GM10248 (cell line): ENCODE data around the gene COQ8A.

Experiments
- CTCF ChIA-PET: fragments of 300-600 bp; sonication (Branson Sonifier 250); formaldehyde crosslinking; extraction: SDS; loops from one replicate; lab custom pipeline; 2021; ENCODE audit warnings: antibody characterized with exemption; lab: Yijun Ruan, JAX
- POLR2A ChIA-PET: fragments of 350-650 bp; sonication (Branson Sonifier 250); formaldehyde crosslinking; extraction: SDS; loops from one replicate; lab custom pipeline; 2020; ENCODE audit warnings: antibody characterized with exemption; lab: Yijun Ruan, JAX
- DNase-seq: peaks from one replicate; pipeline ENCODE4 v3.0.0; 2012; ENCODE audit errors: extremely low spot score
- TF ChIP-seq, protein P1 (sequence below): IDR thresholded peaks from 2 replicates; pipeline ENCODE4 v1.5.1; 2012; ENCODE audit warnings: mild to moderate bottlenecking, low read depth; ENCODE audit errors: extremely low read depth, missing control alignments, control extremely low read depth

The COQ8A gene

DNA sequence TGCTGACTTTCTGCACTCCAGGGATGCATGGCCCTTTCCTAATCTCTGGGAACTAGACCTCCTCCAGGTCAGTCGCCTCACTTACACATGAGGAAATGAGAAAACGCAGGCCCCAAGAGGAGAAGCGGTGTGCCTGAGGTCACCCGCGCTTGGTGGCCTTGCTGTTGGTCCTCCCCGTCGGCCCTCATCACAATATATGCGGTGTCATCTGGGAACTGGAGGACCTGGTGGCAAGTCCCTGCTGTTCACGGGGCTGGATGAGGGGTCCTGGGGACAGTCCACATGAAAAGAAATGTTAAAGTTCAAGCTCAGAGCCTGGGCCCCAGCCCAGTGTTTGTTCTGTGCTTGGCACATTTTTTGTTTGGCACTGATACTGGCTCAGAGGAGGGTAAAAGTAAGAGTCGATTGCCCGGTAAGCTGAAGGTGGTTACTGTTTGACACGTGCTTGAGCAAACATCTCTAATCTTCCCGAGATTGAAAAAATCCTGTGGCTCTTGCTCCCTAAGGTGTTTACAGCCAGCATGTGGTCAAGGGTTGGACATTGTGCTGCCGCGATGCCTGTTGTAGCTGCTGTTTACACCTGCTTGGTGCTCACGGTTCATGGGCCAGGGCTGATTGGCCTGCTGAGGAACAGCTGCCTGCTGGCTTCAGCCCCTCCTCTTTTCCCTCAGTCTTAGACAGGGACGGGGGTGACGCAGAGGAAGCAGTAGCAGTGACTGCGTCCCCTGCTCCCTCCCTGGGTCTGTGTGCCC is 5.2 kb downstream of the COQ8A start:
- DNase-seq: no peak
- TF ChIP-seq, protein P1, sequence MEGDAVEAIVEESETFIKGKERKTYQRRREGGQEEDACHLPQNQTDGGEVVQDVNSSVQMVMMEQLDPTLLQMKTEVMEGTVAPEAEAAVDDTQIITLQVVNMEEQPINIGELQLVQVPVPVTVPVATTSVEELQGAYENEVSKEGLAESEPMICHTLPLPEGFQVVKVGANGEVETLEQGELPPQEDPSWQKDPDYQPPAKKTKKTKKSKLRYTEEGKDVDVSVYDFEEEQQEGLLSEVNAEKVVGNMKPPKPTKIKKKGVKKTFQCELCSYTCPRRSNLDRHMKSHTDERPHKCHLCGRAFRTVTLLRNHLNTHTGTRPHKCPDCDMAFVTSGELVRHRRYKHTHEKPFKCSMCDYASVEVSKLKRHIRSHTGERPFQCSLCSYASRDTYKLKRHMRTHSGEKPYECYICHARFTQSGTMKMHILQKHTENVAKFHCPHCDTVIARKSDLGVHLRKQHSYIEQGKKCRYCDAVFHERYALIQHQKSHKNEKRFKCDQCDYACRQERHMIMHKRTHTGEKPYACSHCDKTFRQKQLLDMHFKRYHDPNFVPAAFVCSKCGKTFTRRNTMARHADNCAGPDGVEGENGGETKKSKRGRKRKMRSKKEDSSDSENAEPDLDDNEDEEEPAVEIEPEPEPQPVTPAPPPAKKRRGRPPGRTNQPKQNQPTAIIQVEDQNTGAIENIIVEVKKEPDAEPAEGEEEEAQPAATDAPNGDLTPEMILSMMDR: no peak
- ChIA-PET CTCF (interaction anchor here (0.9 kb wide), 1 partner anchor 8 kb away, joined by 3 read pairs; no protein-coding TSS in a partner anchor), POLR2A (no interaction called here)

DNA sequence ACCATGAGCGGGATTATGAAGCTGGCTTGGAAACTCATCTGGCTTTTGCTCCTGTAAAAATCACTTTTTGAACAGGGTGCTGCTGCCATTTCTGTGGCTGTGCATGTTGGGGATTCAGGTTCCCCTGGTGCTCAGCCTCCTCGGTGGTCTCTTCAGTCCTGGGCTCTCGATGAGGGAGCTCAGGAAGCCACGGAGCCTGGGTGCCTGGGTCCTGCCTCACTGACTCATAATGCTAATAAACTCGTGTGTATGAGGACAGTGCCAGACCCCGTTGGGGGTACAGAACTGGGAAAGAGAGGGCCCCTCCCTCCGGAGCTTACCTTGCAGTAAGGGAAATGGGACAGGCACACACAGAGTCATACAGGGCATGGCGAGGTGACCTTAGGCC is 5.8 kb downstream of the COQ8A start:
- no peak for DNase-seq
- TF ChIP-seq, protein P1: no peak
- CTCF ChIA-PET: interaction anchor here (0.9 kb wide), 1 partner anchor 8 kb away, joined by 3 read pairs; no protein-coding TSS in a partner anchor
- POLR2A ChIA-PET: no interaction called here

DNA sequence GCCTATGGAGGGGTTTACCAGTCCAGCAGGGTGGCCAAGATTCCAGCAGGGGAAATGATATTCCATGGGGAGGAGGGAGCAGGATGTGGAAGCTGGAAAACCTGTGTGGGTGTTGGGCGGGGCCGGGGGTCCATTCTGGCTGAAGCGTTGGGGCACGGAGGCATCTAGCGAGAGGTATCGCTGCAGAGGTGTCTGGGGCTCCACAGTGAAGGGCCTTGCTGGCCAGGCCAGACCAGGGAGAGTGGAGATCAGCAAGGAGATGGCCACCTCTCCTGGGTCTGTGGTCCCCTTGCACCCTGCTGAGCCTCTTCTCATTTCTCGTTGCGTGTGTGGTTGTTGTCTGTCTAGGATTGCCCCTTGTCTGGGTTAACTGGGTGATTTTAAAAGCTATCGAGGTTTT is 6.2 kb downstream of the COQ8A start:
- TF ChIP-seq, protein P1: no peak
- ChIA-PET POLR2A (no interaction called here), CTCF (interaction anchor here (0.9 to 1.3 kb wide), 3 partner anchors 9 to 64 kb away, joined by 3 to 4 read pairs (median 3); no protein-coding TSS in a partner anchor)
- DNase-seq: no peak

DNA sequence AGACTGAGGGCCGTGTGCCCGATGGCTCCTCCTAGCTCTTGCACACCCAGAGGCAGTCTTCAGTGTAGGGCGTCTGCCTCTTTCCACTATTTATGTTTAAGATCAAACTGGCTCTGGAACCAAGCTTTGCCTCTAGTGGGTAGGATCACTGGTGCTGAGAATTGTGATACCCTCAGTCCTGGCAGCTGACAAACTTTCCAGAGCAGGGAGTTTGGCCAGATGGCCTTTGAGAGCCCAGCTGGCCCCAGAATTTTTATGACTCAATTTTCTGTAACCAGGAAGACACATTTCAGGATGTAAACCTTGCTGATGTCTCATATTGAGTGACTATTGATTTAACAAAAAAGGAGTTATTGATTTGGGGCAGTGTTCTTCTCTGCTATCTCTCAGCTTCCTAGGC is 6.7 kb downstream of the COQ8A start:
- ChIA-PET CTCF (interaction anchor here (0.6 to 1.3 kb wide), 3 partner anchors 59 to 172 kb away, joined by 3 to 4 read pairs (median 3); no protein-coding TSS in a partner anchor), POLR2A (no interaction called here)
- DNase-seq: no peak
- TF ChIP-seq, protein P1: no peak

DNA sequence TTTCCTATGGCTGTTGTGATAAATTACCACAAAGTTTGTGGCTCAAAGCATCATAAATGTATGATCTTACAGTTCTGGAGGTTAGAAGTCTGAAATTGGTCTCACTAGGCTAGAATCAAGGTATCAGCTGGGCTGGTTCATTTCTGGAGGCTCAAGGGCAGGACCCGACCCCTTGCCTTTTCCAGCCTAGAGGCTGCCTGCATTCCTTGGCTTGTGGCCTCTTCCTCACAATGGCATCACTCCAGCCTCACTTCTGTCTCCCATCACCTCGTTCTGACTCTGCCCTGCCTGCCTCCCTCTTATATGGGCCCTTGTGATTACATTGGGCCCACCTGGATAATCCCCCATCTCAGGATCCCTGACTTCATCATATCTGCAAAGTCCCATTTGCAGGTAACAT is 8.0 kb downstream of the COQ8A start:
- TF ChIP-seq, protein P1: no peak
- ChIA-PET CTCF (no interaction called here), POLR2A (no interaction called here)
- DNase-seq: no peak

DNA sequence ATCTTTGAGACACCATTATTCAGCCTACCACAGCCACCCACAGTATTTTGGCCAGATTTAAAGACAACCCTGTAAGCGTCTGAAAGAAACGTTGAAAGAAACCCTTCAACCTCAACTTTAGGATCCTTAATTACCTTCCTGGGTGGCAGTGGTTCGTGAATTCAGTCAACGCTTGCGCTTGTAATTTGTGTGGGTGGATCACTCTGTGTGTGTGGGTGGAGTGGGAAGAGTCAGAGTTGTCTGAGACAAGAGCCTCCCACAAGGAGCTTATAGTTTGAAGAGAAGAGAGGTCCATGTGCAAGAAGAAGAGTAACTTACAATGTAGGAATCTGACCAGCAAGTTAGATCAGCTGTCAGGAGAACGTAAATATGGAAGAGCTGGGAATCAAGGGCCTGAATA is 8.4 kb downstream of the COQ8A start:
- CTCF ChIA-PET: no interaction called here

More for the DNA sequence above, 8.4 kb downstream of the COQ8A start:
- POLR2A ChIA-PET: no interaction called here
- no peak for DNase-seq
- TF ChIP-seq, protein P1: no peak
